Limb (tissue), 2 donors: ENCODE data around the gene GATM.

ENCODE experiments used
- DNase-seq, 2 donors: peaks; one replicate each; pipeline ENCODE4 v3.0.0-alpha.2; 2016; ENCODE audit errors: extremely low spot score in 2 of 2

Gene GATM, protein sequence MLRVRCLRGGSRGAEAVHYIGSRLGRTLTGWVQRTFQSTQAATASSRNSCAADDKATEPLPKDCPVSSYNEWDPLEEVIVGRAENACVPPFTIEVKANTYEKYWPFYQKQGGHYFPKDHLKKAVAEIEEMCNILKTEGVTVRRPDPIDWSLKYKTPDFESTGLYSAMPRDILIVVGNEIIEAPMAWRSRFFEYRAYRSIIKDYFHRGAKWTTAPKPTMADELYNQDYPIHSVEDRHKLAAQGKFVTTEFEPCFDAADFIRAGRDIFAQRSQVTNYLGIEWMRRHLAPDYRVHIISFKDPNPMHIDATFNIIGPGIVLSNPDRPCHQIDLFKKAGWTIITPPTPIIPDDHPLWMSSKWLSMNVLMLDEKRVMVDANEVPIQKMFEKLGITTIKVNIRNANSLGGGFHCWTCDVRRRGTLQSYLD

DNA sequence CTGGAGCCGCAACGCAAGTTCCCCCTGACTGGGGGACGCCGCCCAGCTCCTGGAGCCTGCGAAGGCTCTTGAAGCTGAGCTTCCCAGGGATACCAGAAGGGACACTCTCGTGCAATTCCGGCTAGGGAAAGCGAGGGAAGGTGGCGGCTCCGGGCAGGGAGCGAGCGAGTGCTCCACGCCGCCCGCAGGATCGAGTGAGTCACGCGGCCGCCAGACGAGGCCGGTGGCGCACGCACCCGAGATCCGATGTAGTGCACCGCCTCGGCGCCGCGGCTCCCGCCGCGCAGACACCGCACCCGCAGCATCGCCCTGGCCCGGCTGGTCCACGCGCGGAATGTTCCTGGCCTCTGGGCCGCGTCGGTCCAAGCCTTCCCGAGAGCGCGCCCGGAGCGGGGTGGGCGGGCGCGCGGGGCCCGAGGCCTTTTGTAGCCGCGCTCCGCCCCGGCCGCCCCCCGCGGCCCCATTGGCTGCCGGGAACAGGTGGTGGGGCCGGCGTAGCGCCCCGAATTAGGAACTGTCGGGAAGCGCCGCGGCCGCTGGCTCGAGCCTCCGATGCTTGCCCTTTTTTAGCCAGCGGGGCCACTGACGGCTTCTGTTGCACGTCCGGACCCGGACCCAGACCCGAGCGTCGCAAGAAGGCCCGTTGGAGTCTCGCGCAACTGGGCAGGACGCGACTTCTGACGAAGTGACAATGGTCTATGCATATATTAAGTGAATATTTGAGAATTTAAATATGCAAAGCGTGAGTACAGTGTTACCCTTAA is at the start of gene GATM:
TSS of gene GATM (minus strand) at position 396 of the 764 bp plus-strand sequence. CDS start at position 305, 91 bp downstream.
- peak; percentile 67 to 84 for DNase-seq

- DNase-seq: no peak
Measured at GRCh38 chr15:45427085-45427484, 48.7 kb upstream of the GATM start.

DNA sequence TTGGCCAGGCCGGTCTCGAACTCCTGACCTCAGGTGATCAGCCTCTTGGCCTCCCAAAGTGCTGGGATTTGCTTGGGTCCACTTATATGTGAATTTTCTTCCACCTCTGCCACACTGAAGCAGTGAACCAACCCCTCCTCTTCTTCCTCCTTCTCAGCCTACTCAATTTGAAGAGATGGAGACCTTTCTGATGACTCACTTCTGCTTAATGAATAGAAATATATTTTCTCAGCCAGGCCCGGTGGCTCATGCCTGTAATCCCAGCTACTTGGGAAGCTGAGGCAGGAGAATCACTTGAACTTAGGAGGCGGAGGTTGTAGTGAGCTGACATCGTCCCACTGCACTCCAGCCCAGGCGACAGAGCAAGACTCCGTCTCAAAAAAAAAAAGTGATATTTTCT is 46.8 kb upstream of the GATM start:
- DNase-seq: no peak

DNA sequence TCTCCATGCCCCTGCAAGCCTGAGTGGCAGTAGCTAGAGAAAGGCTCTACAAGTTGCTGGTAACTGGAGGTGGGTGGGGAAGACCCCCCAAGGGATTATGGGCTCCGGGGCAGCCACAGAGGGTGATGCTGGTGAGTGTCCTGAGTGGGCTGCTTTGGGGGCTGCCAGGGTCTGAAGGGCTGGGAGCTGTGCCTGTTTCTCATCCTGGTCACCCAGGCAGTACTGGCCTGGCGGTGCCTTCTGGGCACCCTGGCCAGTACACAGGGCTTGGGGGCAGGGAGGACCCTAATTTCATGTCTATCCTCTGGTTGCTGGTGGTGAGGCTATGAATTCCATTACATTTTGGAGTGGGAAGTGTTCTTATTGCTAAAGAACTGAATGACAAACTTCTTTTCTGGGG is 46.1 kb upstream of the GATM start:
- DNase-seq: no peak

DNA sequence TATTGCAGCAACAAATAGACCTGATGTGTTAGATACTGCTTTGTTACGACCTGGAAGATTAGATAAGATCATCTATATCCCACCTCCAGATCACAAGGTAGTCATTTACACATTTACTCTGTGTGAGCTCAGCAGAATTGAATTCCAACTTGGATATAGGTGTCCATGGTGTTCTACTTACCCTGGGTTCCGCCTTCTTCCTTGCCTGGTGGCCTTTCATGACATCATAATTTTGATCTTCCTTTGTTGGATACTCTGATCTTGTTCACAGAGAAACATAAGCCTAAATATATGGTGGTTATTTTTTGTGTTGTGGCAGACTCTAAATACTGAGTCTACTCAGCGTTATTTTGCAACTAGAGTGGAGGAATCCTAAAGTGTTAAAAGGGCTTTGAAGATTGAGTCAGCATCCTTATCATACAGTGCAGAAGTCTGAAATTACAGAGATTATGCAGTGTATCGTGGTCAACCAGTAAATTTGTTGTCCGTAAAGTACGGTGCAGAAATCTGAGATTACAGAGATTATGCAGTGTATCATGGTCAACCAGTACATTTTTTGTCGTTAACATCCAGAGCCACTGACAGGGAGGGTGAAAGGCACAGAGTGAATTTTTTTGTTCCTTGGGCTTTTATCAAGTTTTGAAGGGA is 39.1 kb upstream of the GATM start:
- no peak for DNase-seq

DNA sequence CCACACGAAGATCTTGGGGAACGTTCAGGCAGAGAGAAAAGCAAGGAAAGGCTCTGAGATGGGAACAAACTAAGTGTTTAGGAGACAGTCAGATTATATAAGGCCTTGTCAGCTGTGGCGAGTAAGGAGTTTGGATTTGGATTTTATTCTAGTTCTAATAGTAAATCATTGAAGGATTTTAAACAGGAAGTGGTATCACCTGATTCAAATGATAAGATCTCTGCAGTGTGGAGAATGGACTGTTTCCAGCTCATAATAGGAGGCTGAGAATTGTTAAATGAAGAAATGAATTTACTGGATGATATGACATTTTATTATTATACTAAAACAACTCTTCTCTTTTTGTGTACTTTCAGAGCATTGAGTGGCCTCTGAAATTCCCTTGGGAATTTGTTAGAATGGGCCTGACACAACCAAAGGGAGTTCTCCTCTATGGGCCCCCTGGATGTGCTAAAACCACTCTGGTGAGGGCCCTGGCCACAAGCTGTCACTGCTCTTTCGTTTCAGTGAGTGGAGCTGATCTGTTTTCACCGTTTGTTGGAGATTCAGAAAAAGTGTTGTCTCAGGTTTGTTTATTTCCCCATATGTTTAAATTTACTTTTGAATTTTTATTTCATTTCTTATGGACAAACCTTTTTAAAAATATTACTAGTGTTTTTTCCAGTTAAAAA is 36.0 kb upstream of the GATM start:
- DNase-seq: no peak

DNA sequence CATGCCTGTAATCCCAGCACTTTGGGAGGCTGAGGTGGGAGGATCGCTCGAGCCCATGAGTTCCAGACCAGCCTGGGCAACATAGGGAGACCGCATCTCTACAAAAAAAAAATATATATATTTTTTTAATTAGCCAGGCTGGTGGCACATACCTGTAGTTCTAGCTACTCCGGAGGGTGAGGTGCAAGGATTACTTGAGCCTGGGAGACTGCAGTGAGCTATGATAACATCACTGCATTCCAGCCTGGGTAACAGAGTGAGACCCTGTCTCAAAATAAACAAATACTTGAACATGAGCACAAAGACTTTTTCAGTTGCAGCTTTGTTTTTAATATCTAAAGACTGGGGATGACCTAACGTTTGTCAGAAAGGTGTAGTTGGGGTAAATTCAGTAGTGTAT is 31.3 kb upstream of the GATM start:
- no peak for DNase-seq

DNA sequence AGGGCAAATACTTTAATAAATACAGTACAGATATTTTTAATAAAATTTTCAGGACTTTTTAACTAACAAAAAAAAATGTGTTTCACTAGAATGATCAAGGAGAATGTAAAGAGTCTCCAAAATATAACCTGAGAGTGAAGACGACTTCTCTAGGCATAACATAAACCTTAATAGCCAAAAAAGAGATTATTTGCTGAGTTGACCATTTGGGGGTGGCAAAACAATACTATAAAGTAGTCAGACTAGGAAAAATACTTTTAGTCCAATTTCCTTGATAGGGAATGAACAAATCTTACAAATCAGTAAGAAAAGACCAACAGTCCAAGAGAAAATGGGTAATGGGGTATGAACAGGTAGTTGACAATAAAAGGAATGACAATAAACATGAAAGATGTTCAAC is 29.4 kb upstream of the GATM start:
- no peak for DNase-seq

- DNase-seq: no peak
Measured at GRCh38 chr15:45402955-45403877, 24.9 kb upstream of the GATM start.

- peak; percentile 95 to 99 for DNase-seq
Measured at GRCh38 chr15:45402162-45402954, 24.0 kb upstream of the GATM start.

GRCh38 chr15:45401665-45402161 is 23.4 kb upstream of the GATM start:
- no peak for DNase-seq

DNA sequence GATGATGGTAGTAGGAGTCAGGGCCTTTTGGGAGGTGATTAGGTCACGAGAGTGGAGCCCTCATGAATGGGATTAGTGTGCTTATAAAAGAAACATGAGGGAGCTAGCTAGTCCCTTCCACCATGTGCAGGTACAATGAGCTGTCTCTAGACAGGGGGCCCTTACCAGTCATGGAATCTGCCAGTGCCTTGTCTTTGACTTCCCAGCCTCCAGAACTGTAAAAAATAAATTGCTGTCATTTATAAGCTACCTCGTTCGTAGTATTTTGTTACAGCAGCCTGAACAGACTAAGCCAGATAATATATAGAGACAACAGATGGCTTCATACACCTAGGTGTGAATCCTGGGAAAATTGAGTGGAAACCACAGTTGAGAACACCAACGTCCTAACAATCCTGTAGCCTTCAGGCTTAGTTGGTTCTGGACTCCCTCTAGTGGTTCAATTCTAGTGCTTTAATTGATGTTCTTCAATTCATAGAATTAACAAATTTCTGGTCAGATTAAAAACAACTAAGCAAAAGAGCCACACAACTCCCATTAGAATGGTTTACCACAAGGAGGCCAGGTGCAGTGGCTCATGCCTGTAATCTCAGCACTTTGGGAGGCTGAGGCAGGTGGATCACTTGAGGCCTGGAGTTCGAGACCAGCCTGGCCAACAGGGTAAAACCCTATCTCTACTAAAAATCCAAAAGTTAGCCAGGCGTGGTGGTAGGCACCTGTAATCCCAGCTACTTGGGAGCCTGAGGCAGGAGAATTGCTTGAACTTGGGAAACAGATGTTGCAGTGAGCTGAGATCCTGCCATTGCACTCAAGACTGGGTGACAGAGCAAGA is 21.3 kb upstream of the GATM start:
- DNase-seq: peak in 1 of 2 donors; percentile 64

- no peak for DNase-seq
Measured at GRCh38 chr15:45397116-45397665, 18.8 kb upstream of the GATM start.

DNA sequence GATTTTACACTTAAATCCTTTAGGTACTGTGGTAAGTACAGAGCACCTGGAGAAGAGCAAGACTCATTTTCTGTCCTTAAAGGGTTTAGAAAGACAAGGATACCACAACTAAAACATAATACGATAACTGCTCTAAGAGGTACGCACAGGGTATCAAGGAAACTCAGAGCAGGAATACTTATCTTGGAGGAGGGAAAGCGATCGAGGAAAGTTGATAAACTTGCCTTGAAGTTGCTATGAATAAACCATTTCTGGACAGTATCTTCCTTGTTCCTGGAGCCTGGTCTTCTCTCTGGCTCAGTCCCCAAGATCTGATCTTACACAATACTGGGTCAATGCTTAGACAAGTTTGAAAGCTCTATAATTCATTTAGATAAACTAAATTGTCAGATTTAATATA is 17.6 kb upstream of the GATM start:
- DNase-seq: no peak

DNA sequence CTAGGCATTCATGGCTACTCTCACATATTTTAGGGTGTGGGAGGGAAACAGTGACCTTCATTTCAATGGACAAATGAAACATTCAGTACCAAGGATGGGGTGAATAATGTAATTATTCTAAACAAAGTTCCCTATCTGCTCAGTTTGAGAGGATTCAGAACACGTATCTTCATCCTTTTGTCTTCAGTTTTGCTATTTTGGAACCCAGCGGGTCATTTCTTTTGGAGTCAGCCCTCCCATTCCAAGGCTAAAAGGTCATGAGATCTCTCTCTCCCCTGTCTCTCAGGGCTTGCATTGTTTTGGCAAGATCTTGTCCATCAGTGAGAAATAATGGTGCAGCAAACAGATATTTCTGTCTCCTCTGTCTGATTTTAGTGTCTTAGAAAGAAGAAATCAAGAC is 16.3 kb upstream of the GATM start:
- no peak for DNase-seq

DNA sequence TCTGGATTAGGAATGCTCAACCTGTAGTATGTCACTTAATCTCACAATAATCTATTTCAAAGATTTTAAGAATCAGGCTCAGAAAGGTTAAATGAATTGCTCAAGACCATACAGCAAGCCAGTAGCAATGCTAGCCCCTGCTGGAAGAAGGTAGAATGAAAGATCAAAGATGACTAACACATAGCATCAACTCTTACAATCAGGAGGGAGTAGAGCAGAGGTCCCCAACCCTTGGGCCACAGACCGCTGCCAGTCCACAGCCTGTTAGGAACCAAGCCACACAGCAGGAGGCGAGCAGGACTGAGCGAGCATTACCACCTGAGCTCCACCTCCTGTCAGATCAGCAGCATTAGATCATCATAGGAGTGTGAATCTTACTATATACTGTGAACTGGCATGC is 15.5 kb upstream of the GATM start:
- DNase-seq: no peak

- no peak for DNase-seq
Measured at GRCh38 chr15:45392584-45392855, 14.2 kb upstream of the GATM start.

DNA sequence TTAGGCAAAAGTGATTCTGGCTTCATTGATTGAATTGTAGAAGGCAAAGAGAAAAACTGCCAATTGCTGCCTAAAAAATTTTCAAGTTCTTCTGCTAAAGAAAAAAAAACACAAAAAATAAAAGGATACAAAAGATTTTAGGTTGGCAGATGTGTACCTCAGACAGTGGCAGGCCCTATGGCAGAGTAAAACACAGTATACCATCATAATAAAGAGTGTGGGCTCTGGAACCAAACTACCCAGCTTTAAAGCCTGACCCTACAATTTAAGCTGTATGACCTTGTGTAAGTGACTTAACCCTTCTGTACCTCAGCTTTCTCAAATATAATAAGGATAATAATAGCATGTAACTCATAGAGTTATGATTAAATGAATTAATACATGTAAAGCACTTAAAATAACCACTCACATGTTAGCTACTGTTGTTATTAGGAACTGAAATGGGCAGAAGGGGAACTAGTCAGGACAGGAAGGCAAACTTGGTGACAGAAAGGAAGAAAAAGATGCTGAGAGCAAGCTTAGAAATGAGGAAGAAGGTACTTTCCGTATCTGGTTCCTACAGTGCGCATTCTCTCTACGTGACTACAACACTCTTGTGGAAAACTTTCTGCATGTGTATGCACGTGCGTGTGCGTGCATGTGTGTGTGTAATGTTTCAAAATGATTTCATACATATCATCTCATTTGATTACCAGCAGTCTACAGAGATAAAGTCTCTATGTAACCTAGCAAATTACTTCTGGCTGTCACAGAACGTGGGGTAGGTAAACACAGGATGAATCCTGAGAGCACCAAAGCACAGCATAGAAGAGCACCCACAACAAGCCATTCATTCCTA is 13.6 kb upstream of the GATM start:
- no peak for DNase-seq
